NCI-H2029 treated with DMSO at 0.1 percent for 48 hours (cell line): ENCODE results near the gene TNS3.
A peak's percentile ranks its signal among the peaks of the same experiment; 100 is the strongest.
"Not testable (repeated sequence)": the region's sequence is repeated elsewhere in the genome, so short reads cannot be mapped to it uniquely, and the experiment has no call there.

Source experiments
- DNase-seq: peaks from one replicate; lab custom pipeline; 2025; lab: John Stamatoyannopoulos, UW

The TNS3 gene

DNA sequence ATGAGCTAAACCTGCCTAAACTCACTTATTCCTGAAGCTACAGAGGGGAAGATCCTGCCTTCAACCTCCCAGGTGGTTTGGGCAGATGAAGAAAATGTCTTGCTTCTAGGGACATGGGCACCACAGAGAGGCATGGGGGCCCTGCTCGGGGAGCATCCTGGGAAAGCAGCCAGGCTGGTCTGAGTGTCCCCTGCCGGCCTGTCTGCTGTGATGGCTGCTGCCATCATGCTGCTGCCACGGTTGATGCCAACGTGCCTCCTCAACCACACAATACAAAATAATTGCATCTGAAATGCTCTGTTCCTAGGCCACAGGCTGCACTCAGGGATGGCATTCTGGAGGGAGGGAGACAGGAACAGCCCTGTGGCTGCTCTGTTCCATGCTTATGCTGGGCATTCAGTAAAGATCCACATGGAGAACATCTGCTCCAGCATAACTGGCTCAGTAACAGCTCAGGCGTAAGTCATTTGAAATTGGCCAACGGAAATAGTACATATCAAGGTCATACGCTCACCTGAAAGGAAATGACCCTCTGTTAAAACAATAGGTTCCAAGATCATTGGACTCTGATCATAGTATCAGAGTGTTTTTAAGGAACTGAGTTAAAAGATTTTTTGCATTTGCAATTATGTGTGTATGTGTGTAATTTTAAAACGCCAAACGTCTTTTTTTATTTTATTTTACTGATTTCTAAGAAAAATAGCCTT, 299.0 kb downstream of the TNS3 start:
- no peak for DNase-seq

DNA sequence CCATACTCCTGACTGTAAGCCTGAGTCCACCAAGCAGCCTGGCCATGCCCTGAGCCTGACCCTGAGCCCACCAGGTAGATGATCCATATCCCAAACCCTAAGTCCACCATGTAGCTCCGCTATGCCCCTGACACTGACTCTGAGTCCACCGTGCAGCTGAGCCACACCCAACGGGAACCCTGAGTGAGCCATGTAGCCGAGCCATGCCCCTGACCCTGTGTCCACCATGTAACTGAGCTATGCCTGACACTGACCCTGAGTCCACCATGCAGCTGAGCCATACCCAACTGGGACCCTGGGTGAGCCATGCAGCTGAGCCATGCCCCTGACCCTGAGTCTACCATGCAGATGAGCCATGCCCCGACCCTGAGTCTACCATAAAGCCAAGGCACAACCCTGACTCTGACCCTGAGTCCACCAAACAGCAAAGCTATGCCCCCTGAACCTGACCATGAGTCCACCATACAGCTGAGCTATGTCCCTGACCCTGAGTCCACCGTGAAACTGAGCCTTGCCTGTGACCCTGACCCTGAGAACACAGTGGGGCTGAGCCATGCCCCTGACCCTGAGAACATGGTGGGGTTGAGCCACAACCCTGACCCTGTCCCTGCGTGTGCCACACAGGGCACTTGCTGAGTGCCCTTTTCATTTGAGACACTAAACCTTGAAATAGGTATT, 299.8 kb downstream of the TNS3 start:
- DNase-seq: no peak

DNA sequence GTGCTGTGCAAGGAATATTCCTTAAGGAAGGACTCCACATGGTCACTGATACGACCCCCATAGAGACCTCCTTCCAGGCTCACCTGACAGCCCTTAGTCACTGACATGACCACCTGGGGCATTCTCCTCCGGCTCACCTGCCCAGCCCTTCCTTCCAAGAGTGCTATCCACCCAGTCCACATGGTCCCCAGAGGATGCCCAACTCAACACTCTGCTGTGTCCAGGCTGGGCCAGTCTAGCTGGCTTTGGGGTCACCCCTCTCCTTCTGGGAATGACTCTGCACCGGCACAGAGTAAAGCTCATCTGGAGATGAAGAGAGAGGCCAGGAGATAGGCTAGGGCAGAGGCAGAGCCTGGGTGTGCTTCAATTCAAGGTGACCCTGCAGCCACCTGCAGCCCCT, 300.8 kb downstream of the TNS3 start:
- no peak for DNase-seq

DNA sequence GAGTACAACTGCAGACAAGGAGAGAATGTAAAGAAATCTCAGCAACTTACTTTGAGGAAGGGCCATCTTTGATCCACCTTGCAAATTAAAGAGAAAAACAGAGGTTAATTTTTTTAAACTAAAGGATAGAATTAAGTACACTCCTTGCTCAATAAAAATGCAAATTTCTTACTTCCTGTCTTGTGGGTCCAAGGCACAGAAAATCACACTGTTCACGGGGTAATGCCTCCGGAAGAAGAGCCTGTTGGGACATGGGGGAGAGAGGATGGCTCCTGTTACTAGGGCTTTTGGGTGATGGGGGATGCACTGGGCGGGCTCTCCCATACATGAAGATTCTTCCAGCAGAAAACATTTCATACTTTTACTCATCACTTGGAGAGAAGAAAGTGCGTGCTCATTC, 301.8 kb downstream of the TNS3 start:
- no peak for DNase-seq

DNA sequence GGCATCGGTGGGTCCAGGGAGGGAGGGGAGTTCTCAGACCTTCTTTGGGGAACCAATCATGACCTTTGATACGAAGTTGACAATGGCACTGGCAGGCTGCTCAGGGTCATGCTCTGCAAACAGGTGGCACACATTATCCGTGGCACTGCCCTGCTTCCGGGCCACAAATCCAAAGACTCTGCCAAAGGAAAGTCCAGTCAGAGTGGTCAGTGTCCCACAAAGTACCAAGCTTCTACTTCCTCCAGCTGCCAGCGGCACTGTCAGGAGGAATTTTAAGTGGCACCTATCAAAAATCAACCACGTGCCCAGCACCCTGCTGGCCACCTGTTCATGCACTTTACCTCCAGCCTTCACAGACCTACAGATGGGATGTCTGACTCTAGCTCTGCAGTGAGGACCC, 303.9 kb downstream of the TNS3 start:
- DNase-seq: no peak

DNA sequence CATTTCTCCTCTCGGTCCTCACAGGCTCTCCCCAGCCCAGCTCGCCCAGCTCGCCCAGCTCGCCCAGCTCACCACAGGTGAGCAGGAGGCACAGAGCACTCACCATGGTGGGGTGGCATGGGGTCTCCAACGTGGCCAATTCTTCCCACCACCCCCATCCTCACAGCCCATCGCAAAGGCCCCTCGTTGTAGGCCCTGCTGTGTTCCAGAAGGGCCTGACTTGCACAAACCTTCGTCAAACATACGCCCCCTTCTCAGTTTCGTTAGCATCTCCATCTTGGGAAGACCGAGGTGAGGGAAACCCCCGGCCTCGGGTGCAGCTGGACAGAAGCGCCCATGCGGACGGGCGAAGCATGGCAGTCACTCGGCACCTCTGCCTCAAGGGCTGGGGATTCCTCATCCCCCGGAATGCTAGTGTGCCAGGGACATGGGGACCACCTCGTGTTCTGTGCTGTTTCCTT, 304.6 kb downstream of the TNS3 start:
- no peak for DNase-seq

DNA sequence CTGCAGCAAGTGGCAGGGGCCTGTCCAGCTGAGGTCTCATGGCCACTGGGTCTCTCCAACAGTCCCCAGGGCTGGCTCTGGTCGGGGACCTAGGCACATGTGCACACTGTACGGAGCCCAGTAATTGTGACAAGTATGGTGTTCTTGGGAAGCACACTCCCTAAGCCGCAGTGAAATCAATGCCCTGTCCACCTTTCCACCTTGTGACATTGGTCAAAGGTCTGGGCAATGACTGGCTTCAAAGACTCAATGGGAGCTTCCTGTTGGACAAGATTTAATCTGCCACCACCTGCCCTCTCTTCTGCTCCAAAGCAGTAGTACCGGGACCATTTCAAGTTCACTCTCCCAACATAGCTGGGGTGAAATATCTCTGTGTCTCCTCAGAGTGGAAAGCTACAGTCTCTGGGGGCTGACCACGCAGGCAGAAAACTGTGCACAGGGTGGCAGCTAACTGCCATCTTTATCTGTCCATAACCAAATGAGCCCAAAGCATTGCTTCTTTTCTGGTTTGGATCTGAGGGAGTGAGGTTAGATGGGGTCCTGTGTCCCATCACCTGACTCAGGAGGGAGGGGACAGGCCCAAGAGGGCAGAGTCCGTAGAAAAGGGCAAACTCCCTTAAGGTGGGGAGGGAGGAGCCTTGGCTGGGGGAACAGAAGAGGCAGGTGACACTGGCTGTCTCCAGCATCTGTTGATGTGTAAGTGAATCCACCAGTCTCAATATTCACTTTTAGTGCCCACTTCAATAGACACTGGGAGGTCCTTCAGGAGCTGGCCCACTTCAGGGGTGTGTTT, 307.7 kb downstream of the TNS3 start:
- DNase-seq: no peak

DNA sequence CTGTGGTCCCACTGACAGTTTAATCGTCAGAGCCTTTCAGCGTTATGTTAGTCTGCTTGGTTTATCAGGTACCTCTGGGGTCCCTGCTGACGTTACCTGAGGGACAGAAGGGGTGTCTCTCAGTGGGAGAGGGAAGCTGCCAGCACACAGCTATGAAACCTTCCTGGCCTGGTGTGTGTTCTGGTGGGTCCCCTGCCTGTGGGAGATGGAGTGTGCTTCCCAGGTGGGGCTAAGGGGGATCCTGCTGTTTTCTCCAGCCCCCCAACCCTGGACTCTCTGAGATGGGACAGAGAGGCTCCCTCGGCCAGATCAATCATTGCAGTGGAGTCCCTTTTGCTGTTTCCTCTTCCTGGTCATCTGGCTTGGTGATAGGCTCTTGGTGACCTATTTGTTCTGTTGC, 308.8 kb downstream of the TNS3 start:
- no peak for DNase-seq

DNA sequence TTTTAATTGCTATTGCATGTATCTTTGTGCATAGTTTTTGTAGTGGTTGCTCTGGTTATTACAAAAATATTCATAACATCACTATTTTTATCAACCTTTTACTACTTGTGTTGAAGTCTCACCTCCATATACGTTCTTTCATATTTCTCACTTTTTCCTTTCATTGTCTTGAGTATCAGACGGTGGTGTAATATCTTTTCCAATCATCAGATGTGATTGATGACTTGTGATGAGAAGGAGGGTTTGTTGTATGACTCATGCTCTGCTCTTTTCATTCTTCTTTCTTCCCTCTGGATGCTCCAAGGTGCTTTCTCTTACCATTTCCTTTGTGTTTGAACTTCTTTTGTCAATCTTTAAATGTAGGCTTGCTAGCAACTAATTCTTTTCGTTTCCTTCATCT, 310.2 kb downstream of the TNS3 start:
- DNase-seq: no peak

DNA sequence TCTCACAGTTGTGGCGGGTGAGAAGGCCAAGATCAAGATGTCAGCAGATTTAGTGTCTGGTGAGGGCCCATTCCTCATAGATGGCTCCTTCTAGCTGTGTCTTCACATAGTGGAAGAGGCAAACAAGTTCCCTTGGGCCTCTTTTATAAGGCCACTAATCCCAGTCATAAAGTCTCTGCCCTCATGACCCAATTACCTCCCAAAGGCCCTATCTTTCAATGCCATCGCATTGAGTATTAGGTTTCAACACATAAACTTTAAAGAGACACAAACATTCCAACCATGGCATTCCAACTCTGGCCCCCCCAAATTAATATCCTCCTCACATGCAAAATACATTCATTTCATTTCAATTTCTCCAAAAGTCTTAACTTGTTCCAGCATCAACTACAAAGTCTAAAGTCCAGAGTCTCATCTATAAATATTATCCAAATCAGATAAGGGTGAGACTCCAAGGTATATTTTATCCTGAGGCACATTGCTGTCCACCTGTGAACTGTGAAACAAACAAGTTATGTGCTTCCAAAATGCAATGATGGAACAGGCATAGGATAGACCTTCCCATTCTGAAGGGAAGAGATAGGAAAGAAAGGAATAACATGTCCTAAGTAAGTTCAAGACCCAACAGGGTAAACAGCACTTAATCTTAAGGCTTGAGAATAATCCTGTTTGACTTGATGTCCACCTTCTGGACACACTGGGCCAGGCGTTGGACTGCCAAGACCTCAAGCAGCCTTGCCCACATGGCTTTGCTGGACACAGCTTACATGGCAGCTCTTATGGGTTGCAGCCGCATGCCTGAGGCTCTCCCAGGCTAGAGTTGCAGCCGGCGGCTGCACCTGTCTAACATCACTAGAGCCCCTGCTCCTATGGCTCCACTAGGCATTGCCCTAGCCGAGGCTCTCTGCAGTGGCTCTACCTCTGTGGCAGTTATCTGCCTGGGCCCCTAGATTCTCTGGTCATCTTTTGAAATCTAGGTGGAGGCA, 312.8 kb downstream of the TNS3 start:
- no peak for DNase-seq

DNA sequence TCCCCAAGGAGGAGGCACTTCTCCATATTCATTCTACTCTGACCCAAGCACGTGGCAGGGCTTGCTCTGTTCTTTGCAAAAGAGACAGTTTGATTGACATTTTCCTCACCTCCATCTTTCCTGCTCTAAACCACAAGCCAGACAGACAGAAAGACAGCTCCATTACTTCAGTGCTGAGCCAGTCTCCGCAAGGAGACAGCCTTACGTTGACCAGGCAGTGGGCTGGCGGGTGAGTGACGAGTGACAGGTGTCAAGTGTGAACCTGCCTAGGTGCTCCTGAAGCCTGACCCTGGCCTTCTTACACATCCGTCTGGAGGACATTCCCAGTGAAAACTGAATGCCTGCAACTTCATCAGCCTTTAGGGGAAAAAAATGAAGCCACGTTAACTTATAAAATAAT, 314.6 kb downstream of the TNS3 start:
- DNase-seq: no peak

DNA sequence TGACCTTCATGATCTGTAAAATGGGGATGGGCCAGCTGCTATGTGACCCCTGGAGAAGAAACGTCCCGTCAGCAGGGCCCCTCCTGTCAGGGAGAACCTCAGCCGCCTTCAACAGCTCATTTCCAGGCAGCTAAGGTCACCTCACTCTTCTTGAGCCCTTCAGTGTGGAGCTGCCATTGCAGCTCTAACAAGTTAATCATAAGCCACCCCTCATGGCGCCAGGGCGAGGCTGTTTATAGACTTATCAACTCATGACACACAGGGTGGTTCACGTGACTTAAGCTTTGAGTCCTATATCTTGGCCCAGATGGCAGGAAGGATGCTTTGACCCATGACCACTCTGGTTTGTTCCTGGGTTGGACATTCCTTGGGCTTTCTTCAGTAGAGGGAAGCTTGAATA, 315.1 kb downstream of the TNS3 start:
- DNase-seq: no peak

DNA sequence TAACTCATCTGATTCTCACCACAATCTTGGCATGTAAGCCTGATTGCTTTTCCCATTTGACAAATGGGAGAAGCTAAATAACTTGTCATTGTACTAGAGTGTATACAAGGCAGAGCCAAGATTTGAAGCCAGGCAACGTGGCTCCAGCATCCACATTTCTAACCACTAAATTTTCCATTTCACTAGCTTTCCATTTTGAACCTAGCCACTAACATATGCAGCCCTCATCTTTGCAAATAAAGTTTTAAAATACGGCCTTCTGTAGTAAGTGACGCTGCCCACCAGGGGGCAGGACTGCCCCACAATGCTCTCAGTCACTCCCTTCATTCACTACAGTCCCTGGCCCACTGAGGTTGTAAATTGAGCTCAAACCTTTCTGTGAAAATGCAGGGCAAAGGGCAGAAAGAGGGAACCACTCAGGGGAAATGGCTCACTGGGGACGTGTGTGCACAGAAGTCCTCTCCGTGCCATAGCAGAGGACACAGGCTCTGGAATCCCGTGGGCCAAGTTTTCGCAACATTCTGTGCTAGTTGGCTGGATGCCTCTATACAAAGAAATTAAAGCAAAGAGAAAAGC, 315.7 kb downstream of the TNS3 start:
- peak; percentile 49 for DNase-seq

DNA sequence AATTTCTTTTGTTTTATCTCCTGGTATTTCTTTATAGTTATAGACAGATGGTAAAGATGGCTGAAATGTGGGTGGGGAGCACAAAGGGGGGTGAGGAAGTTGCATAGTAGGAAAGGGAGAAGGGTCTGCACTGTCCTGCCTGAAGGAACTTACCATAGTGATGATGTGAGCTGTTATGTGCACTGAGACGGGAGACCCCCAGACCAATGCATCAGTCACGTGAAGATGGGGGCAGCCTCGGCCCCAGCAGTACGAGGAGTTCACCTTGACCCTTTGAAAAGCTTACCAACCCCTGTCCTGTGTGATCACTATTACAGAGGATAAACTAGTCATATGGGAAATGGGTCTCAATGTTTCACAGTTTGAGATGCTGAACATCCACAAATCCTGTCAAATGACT, 316.3 kb downstream of the TNS3 start:
- no peak for DNase-seq

DNA sequence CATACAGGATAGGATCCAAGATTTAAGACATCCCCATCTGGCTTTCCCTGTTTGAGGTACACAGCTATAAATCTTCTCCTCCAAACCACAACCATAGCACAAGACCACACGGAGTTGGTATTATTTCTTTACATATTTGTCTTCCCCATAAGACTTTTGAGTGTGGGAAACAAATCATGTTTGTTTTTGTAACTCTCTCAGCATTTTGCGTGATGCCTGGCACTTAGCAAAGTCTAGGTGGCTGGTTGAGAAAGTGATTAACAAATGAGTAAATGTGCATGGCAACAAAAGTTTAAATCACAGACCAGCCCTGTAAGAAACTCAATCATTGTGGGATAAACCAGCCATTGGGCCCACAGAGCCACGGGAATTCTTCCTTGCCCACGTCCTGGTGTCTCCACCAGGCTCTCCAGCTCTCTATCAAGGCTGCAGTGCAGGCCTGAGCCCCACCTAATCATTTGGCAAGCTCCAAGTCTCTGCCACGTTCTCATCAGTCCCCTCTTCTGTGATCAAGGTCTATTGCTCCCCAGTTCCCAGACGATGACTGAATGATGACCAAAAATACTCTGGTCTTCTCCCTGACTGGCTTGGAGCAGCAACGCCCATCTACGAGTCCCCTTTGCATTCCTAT, 317.8 kb downstream of the TNS3 start:
- DNase-seq: no peak

DNA sequence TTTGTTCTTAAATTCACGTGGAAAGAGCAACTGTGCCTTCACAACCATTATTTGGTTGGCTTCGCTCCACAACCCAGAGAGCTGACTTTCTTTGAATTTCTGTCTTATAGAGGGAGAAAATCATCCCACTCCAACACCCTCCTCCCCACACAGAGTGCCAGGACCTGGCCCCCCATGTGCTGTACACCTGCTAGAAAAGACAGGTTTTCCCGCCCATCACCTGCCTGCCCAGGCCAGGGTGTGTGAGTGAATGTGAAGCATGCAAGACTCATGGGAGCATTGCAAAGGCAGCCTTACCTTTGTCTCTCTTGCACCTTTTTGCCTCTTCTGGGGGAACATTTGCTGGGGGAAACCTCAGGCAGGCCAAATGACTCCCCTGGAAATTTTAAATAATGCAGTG, 319.0 kb downstream of the TNS3 start:
- no peak for DNase-seq

DNA sequence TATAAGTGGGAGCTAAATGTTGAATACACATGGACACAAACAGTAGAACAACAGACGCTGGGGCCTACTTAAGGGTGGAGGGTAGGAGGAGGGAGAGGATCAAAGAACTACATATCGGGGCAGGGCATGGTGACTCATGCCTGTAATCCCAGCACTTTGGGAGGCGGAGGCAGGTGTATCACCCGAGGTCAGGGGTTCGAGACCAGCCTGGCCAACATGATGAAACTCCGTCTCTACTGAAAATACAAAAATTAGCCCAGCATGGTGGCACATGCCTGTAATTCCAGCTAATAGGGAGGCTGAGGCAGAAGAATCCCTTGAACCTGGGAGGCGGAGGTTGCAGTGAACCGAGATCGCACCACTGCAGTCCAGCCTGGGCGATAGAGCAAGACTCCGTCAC, 319.8 kb downstream of the TNS3 start:
- DNase-seq: not testable (repeated sequence)

DNA sequence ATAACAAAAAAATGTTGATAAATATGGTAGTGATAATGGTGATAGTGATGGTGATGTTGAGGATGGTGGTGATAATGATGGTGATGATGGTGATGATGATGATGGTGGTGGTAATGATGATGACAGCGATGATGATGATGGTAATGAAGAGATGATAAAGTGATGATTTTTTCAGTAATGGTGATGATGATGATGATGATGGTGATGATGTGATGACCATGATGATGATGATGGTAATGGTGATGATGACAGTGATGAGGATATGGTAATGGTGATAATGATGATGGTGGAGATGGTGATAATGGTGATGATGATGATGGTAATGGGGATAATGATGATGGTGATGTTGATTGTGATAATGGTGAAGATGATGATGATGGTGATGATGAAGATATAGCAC, 321.6 kb downstream of the TNS3 start:
- no peak for DNase-seq

DNA sequence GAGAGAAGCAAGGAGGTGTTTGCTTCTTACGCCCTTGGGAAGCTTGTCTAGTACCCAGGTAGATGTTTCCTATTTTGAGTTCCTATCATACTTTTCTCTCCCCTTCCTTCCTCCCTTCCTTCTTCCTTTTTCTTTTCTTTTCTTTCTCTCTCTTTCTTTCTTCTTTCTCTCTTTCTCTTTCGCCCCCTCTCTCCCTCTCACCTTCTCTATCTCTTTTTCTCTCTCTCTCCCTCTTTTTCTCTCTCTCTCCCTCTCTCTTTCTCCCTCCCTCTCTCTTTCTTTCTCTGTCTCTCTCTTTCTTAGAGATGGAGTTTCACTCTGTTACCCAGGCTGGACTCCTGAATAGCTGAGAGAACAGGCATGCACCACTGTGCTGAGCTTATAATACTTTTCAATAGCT, 322.2 kb downstream of the TNS3 start:
- no peak for DNase-seq

DNA sequence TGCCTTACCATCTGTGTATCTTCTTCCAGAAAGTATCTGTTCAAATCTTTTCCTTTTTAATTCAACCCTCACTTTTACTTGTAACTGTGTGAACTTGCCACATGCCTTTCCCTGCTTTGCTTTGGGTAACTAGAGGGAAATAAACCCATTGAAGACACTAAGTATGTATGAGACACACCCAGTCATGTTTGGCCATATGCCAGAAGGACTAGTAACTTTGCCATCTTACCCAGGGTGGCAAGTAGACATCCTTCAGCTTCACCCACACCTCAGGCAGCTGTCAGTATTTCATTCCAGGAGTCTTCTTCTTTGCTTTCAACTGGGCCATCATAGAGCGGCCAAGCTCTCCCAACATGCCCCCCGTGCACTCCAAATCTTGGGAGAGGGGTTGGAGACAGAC, 323.1 kb downstream of the TNS3 start:
- no peak for DNase-seq

DNA sequence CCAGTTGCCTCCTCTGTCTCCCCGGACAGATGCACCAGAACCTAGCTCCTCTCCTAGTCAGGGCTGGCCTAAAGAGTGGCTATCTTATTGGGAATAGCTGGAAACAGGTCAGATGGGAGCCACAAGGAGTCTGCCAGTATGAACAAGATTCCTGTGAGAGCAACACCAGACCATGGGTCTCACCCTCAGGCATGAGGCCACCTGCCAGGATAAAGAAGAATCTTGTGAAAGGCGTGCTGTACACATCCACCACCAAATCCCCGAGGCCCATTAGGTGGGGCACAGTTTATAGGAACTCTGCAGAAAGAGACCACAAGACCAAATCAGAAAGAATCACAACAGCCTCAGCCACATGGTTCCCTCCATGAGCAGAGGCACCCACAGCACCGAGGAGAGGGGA, 325.9 kb downstream of the TNS3 start:
- DNase-seq: no peak
